ENCODE data around the gene SLC17A8.

DNA sequence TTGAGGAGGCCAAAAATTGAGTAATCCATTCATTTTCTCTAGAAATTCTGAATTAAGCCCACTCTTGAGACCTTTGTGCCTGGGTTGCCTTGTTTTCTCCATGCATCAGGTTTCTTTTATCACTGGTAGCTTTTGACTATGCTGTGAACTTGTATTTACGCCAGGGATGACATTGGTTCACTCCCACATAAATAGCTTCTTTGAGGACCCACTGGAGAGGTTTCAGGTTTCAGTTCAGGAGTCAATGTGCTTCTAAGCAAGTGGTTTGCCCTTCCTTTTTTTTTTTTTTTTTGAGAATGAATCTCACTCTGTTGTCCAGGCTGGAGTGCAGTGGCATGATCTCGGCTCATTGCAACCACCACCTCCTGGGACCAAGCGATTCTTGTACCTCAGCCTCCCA is 10.2 kb upstream of the SLC17A8 start:
- TF ChIP-seq, protein P1, sequence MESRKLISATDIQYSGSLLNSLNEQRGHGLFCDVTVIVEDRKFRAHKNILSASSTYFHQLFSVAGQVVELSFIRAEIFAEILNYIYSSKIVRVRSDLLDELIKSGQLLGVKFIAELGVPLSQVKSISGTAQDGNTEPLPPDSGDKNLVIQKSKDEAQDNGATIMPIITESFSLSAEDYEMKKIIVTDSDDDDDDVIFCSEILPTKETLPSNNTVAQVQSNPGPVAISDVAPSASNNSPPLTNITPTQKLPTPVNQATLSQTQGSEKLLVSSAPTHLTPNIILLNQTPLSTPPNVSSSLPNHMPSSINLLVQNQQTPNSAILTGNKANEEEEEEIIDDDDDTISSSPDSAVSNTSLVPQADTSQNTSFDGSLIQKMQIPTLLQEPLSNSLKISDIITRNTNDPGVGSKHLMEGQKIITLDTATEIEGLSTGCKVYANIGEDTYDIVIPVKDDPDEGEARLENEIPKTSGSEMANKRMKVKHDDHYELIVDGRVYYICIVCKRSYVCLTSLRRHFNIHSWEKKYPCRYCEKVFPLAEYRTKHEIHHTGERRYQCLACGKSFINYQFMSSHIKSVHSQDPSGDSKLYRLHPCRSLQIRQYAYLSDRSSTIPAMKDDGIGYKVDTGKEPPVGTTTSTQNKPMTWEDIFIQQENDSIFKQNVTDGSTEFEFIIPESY (IDR thresholded peaks at IDR 0.05; ENCODE audit: borderline replicate concordance, low read depth) = no peak
- TF ChIP-seq FOSL2 (IDR thresholded peaks at IDR 0.05; ENCODE audit: borderline replicate concordance, low read depth) = no peak
